MM.1S (cell line): Measurements from ENCODE around the gene STK32A.

ENCODE experiments used
- EZH2 ChIP-seq: fragments of 300-600 bp; sonication (generic); optimal IDR thresholded peaks from 2 replicates; pipeline ENCODE3; 2017; ENCODE audit warnings: low read depth, mild to moderate bottlenecking, antibody characterized with exemption, low read length, mixed read lengths
- TF ChIP-seq, protein P1 (sequence below): fragments of 300-600 bp; sonication (generic); IDR thresholded peaks from 2 replicates; pipeline ENCODE4 v1.5.1; 2016; ENCODE audit warnings: antibody characterized with exemption, low read length, mixed read lengths

DNA sequence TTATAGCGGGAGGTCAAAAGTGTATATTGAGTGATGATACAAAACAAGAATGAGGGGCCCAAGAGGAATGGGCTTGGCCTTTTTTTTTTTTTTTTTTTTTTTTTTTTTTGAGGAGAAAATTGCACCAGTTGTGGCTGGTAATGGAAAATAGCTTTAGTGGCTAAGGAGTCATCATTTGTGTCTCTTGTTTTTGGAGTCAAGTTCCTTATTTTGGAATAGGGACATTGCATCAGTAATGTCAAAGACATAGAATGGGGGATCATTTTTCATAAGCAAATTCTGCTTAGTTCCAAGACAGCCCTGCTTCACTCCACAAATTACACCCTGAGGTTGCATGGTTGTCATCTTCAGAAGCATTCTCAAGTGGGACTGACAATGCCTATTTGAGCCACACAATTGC is 137.4 kb downstream of the STK32A start:
- TF ChIP-seq, protein P1, sequence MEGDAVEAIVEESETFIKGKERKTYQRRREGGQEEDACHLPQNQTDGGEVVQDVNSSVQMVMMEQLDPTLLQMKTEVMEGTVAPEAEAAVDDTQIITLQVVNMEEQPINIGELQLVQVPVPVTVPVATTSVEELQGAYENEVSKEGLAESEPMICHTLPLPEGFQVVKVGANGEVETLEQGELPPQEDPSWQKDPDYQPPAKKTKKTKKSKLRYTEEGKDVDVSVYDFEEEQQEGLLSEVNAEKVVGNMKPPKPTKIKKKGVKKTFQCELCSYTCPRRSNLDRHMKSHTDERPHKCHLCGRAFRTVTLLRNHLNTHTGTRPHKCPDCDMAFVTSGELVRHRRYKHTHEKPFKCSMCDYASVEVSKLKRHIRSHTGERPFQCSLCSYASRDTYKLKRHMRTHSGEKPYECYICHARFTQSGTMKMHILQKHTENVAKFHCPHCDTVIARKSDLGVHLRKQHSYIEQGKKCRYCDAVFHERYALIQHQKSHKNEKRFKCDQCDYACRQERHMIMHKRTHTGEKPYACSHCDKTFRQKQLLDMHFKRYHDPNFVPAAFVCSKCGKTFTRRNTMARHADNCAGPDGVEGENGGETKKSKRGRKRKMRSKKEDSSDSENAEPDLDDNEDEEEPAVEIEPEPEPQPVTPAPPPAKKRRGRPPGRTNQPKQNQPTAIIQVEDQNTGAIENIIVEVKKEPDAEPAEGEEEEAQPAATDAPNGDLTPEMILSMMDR = no peak
- no peak for TF ChIP-seq EZH2
